ENCODE measurements around the gene GNPDA1.
"Not testable (repeated sequence)": the region's sequence is repeated elsewhere in the genome, so short reads cannot be mapped to it uniquely, and the experiment has no call there.

The GNPDA1 gene

DNA sequence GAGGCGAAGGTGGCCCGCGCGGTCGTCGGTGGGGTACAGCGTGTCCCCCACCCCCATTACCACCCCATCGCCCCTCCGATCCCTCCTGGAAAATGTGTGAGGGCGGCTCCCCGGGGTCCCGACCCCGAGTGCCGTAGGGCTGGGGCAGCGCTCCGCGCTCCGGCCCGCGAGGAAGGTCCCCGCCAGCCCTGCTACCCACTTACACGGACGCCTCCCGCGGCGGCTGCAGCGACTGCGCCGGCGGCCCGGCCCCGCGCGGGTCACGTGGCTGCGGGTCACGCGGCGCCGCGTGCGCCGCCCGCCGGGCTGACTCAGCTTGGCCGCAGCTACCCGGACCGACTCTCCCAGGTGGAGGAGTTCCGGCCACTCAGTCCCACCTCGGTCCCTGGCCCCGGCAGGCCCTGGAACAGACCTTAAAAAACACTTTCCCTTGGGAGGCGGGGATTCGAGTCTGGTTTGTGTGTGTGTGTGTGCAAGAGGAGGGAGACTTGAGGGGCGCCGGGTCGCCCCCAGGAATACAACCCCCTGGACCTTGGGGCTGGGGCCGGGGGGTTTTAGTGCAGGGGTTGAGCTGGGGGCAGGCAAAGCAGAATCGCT lies at the start of gene GNPDA1:
Gene GNPDA1 (minus strand): TSS at position 236 of the 597 bp plus-strand sequence. CDS start 992 bp downstream, outside the sequence.
- DNase-seq: no peak

DNA sequence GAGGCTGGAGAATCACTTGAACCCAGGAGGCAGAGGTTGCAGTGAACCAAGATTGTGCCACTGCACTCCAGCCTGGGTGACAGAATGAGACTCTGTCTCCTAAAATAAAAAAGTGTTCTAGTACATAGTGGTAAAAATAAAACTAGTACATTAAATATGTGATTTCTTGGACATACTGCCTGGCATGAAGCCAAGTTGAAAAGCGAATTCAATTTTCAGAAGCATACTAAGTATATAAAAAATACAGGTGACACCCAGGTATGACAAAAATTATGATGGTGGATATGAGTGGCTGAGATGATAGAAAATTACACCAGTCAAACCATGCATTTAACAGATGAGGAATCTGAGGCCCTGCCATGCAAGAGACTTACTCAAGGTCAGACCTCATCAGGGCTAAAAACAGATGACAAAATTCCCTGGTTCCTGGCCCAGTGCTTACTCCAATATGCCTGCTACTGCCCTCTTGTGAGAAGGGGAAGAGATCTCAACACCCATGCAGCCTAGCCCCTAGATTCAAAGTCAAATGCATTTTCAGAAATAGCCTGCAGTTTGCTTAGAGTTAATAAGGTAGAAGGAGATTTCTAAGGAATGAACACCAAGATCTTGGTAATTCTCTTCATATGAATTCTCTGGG lies 46.6 kb upstream of the GNPDA1 start:
- no peak for DNase-seq

DNA sequence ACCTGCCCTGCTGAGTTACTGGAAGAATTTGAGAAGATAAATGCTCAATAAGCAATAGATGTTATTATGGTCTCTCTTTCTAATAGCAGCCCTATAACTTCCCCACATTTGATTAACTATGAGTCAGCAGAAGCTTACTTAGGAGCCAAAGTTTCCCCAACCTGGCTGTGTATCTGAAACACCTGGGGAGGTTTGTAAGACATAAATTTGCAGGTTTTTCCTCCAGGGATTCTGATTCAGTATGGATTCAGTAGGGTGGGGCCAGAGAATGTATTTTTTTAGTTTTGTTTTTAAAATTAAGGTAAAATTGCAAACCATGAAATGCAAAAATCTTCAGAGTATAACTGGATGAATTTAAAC lies 44.9 kb upstream of the GNPDA1 start:
- no peak for DNase-seq

DNA sequence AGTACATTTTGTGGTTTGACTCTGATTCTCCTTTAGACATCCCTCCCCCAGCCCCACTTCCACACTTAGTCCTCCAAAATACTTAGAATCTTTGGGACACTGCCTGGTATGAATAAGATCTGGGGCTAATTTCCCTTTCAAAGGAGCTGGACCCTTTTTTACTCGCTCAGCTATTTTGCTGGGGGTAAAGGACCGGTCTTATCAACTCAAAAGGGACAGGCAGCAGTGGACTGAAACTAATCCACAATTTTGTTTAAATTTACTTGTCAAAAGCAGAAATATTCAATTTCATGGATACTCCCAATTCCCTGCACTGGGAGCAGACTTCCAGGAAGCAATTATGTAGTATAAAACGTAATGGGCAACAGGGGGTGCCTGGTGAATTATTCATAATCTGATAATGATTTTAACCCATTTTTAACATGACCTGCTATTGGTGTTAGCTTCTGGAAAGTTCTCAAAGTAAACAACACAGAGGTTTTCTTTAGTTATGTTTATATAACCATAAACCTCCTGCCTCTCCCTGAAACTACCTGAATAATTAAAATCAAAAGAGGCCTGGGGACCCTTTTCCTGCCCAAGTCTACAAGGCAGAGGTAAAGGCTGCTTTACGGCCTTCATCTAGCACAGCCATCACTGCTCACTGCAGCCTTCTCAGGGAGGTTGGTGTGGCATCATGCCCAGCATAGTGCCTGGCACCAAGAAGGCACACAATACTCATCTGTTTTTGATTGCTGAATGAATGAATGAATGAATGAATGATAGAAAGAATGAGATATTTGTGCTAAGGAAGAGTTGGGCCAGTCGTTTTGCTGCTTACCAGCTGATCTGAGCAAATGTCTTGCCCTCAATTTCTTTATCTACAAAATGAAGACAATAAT lies 44.2 kb upstream of the GNPDA1 start:
- no peak for DNase-seq

DNA sequence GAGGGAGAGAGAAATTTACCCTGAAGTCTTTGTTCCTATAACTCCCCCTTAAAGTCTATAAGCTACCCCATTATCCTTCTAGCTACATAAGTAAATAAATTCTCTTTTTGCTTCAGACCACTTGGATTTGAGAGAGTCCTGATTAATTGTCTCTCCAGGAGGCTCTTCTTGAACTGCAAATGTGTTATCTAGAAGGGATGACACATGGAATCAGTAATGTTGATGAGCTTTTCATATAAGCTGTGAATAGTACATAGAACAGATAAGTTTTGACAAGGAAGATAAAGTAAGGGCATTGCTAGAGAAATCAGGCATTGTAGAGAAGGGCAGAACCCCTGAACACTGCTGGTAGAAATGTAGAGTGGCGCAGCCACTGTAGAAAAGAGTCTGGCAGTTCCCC lies 42.5 kb upstream of the GNPDA1 start:
- no peak for DNase-seq

DNA sequence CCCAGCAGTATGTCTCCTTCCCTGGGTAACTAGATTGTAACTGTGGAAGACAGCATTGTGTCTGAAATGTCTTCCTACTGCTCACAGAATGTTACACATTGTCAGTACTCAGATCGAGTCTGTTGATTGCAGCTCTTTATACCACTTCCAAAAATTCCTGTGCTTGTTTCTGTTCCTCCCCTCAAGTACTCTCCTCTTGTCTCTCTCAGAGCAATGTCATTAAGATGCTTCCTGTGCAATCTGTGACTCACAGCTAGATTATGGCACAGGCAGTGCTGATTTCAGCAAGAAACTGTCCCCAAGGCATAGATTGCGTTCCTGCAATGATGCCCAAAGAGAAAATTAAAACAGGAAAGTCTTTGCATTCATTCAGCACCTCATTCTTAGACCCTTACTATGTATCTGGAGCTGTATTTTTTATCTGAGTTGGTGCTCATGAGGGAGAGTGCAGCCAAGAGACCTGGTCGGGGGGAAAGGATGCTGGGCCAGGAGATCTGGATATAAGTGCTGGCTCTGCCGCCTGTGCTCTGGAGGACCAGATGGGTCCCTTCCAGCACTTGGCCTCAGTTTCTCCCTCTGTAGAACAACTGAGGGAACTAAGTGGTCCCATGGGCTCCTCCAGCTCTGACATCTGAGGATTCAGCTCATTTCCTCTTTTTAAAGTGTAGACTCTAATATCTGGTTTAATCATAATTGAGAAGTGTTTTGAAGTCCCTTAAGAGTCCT lies 40.8 kb upstream of the GNPDA1 start:
- DNase-seq: no peak

DNA sequence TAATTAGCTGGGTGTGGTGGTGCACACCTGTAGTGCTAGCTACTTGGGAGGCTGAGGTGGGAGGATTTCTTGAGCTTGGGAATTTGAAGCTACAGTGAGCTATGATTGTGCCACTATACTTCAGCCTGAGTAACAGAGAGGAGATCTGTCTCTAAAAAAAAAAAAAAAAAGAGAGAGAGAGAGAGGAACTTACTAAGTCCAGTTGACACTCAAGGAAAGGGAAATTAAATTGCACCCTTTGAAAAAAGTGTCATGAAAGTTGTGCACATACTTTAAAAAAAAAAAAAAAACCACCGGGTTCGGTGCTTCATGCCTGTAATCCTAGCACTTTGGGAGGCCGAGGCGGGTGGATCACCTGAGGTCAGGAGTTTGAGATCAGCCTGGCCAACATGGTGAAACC lies 39.2 kb upstream of the GNPDA1 start:
- DNase-seq: not testable (repeated sequence)

- no peak for DNase-seq
Observed at GRCh38 chr5:142048272-142048671, 35.4 kb upstream of the GNPDA1 start.

DNA sequence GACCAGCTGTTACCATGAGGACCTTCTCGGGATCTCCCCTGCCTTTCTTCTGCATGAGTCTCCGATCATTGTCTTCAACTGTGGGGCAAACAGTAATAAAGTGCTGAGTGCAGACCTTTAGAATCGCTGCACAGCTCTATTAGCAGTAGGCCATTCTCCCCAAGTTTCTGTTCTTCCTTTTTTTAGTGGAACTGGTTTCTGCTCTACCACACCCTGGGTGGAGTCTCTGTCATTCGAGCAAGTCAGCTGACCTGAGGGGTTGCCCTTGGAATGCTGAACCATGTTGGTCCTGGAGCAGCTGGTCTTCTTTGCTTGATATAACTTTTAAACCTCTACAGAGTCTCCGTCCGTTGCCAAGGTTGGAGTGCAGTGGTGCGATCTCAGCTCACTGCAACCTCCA lies 33.4 kb upstream of the GNPDA1 start:
- DNase-seq: no peak

- not testable (repeated sequence) for DNase-seq
Observed at GRCh38 chr5:142040881-142041280, 28.1 kb upstream of the GNPDA1 start.

DNA sequence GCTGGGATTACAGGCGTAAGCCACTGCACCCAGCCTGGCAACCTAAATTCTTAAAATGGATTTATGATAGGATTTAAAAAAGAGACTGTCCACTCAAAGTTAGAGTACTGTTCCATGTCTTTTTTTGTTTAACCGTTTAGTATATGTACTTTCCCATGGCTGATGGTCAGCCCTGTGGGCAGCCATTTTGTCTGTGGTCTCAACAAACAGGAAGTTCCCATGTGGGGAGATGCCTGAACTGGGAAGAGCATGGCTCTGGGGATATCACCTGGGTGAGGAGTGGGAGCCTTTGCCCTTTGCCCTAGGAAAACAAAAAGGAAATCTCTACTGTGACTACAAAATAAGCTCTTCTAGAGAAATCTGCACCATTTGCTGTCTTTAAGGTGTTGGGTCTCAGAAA lies 27.5 kb upstream of the GNPDA1 start:
- DNase-seq: no peak

DNA sequence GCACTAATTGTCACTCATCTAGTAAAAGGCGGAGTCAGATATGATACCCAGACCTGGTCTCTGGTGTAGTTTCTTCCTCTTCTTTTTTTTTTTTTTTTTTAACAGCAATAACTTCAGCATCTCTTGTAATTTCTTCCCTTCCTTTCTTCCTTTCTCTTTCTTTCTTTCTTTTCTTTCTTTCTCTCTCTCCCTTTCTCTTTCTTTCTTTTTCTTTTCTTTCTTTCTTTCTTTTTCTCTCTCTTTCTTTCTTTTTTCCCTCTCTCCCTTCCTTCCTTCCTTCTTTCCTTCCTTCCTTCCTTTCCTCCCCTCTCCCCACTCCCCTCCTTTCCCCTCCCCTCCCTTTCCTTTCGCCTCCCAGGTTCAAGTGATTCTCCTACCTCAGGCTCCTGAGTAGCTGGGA lies 25.9 kb upstream of the GNPDA1 start:
- no peak for DNase-seq

GRCh38 chr5:142037599-142037998 lies 24.8 kb upstream of the GNPDA1 start:
- DNase-seq: not testable (repeated sequence)

GRCh38 chr5:142036918-142037317 lies 24.1 kb upstream of the GNPDA1 start:
- no peak for DNase-seq

- DNase-seq: no peak
Observed at GRCh38 chr5:142034994-142035393, 22.2 kb upstream of the GNPDA1 start.

DNA sequence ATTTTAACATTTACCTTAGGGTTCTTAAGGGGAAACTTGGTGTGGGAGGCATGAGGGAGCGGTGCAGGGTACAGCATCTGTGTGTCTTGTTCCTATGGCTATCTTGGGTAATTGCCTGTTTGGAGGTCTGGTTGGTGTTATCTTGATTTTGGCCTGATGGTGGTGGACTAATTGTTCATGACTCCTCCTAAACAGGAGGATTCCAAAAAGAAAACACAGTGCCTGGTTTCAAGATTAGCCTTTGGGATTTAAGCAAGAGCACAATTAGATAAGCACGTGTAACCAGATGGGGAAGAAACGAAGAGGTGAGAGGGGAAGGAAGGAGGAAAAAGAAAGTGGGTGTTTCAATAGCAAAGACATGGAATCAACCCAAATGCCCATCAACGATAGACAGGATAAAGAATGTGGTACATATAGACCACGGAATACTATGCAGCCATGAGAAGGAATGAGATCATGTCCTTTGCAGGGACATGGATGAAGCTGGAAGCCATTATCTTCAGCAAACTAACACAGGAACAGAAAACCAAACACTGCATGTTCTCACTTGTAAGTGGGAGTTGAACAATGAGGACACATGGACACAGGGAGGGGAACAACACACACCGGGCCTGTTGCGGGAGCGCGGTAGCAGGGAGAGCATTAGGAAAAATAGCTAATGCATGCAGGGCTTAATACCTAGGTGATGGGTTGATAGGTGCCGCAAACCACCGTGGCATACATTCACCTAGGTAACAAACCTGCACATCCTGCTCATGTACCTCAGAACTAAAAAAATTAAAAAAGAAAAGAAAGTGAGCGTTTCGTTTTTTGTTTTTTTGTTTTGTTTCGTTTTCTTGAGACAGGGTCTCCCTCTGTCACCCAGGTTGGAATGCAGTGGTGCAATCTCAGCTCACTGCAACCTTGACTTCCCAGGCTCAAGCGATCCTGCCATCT lies 21.1 kb upstream of the GNPDA1 start:
- DNase-seq: not testable (repeated sequence)

GRCh38 chr5:142032747-142033631 lies 20.2 kb upstream of the GNPDA1 start:
- DNase-seq: no peak

- no peak for DNase-seq
Observed at GRCh38 chr5:142032150-142032549, 19.3 kb upstream of the GNPDA1 start.

- DNase-seq: no peak
Observed at GRCh38 chr5:142025637-142026036, 12.8 kb upstream of the GNPDA1 start.

DNA sequence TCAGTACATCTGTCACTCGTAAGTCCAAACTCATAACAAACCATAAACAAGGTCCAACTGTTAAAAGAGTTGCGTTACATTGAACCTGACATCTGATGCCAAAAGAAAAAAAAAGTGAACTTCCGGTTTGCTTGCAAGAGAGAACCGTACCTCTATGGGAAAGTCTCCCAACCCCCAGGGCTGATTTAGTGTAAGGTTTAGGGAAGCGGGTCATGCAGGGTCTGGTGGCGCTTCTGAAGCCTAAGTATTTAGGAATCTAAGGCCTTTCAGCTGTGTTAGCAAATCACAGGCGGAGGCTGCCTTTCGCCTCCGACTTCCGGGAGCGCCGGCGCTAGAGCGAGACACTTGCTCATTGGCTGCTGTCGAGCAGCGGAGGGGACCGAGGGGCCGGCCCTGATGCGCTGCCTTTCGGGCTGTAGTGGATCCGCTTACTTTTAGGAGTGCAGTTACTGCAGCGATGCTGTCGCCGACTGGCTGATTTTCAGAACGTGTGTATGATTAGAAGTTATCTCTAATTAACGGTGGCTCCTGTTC lies 12.0 kb upstream of the GNPDA1 start:
- DNase-seq: peak; percentile 90

- DNase-seq: no peak
Observed at GRCh38 chr5:142023836-142024235, 11.0 kb upstream of the GNPDA1 start.
